ENCODE data around the gene EP400. TPM values are rescaled to one million over a fixed set of nuclear protein-coding genes. Genes with fewer than 3 reads are reported as not detected.
A peak's percentile ranks its signal among the peaks of the same experiment; 100 is the strongest.
"Not testable (repeated sequence)": the region's sequence is repeated elsewhere in the genome, so short reads cannot be mapped to it uniquely, and the experiment has no call there.

The EP400 gene
- total RNA-seq, 1 donor from 2014 or later, result 8.8 TPM

DNA sequence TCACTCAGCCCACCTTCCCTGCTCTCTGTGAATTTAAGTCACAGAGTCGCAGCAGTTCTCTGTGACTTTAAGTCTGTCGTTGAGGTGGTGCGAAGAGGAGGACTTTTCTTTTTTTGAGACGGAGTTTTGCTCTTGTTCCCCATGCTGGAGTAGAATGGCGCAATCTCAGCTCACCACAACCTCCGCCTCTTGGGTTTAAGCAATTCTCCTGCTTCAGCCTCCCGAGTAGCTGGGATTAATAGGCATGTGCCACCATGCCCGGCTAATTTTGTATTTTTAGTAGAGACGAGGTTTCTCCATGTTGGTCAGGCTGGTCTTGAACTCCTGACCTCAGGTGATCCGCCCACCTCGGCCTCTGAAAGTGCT lies 35.8 kb downstream of the EP400 start:
- DNase-seq (ENCODE audit: low read depth, low spot score), result not testable (repeated sequence)

DNA sequence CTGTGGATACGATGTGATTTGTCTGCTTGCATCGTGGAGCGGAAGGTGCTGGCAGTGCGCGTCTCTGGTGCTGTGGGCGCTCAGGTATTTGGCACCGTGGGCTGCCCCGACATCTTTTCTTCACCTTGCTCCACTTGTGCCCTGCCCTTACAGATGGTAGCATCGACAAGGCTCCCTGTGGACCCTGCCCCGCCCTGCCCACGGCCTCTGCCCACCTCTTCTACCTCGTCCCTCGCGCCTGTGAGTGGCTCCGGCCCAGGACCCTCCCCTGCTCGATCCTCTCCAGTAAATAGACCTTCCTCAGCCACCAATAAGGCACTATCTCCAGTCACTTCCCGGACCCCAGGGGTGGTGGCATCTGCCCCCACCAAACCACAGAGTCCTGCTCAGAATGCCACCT lies 36.6 kb downstream of the EP400 start:
- no peak for DNase-seq (ENCODE audit: low read depth, low spot score)

DNA sequence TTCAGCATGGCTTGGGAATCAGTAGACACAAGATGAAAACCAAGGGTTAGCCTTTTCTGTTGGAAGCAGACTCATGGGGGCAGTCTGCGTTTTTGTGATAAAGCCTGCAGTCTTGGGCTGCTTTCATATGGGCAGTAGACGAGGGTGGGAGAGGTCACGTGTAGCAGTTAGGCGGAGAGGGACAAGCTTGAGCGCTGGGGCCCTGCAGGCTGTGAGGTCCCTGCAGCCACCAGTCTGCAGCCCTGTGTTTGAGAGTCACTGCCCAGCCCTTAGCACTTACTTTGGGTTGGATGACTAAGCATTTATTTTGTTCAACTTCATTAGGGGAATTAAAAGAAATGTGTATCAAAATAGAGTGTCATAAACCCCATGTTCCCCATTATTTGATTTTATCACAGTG lies 37.2 kb downstream of the EP400 start:
- no peak for DNase-seq (ENCODE audit: low read depth, low spot score)

DNA sequence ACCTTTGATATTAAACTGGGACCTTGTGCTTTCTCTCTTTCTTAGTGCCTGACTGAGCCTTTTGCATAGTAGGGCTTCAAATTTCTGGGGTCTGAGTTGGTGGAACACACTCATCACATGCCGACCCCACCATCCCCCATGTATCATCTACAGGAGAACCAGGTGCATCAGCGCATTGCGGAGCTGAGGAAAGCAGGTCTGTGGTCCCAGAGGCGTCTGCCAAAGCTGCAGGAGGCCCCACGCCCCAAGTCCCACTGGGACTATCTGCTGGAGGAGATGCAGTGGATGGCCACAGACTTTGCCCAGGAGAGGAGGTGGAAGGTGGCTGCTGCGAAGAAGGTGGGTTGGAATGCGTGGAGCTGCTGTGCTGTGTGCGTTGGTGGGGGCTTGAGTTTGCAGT lies 37.8 kb downstream of the EP400 start:
- no peak for DNase-seq (ENCODE audit: low read depth, low spot score)

DNA sequence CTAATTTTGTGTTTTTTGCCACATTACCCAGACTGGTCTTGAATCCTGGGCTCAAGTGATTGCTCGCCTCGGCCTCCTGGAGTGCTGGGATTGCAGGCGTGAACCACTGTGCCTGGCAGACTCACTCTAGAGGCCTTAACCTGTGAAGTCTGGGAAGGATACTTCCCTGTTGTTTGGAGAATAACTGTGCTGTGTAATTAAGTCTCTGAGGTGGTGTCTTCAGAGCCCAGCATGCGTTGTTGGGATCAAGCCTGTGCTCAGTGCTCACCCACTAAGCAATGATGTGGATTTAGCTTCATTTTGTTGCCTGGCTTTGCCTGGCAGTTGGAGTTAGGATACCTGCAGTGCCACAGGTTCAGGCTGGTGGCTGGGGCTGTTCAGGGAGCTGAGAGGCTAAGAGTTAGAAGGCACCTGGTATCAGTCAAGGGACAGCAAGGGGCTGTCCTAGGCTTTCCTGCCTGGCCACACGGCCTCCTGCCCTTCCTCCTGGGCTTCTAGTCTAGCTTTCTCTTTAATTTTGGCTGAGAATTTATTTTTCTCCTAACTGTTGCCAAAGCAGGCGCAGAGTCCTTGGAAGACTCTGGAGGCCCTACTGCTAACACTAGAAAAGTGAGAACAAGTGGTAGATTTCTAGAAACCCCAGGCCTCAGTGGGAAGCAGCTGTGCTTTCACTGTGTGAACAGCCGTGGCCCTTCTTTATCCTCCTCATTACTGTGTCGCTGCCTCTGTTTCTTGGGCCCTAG lies 38.5 kb downstream of the EP400 start:
- no peak for DNase-seq (ENCODE audit: low read depth, low spot score)

DNA sequence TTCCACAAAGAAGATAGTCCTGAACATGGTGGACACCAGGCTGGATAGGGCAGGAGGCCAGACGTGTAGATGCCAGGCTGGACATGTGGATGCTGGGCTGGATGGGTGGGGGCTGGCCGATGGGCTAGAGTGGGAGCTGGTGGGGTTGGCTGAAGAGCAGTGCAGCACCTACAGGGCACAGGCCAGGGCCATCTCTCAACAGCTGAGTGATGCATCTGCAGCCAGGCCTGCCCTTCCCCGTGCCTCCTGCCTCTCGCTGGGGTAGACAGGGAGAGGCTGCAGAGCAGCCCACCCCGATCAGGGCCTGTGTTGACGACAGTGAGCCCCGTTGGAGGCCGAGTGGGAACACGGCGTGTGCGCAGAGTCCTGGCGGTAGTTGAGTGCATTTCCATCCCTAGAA lies 39.3 kb downstream of the EP400 start:
- DNase-seq (ENCODE audit: low read depth, low spot score), result no peak

DNA sequence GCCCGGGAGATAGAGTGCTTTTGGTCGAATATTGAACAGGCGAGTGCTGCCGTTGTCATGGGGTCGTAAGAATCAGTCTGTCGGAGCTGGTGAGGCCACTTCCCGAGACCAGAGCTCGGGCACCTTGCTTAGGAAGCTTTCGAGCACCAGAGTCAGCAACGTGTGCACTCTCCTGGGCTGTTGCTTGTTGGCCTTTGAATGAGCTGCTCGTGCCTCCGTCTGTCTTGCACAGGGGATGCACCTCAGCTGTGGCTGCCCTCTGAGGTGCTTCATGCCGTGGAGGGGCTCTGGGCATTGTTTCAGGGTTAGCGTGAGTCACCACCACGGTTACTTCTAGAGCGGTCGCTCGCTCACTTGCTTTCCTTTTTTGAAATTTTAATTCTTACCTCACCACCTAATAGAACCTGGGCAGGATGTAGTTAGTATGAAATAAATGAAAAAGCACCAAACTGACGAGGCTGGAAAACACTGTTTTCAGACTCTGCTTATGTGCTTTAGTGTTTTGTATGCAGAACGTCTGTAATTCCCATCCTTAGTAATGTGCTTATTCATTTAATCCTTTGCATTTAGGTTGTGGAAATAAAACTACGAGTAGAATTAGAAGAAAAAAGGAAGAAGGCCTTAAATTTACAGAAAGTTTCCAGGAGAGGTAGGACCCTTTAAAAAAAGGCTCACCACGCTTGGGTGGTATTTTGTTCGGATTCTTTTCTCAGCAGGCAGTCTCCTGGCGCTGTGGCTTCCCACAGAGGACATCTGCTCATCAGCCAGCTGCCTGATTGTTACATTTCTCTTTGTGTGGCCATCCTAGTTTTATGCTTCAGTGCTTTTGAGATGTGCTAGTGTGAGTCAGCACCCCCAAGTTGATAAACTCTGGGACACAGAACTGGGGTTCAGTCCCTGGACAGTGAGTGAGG lies 40.6 kb downstream of the EP400 start:
- no peak for DNase-seq (ENCODE audit: low read depth, low spot score)

DNA sequence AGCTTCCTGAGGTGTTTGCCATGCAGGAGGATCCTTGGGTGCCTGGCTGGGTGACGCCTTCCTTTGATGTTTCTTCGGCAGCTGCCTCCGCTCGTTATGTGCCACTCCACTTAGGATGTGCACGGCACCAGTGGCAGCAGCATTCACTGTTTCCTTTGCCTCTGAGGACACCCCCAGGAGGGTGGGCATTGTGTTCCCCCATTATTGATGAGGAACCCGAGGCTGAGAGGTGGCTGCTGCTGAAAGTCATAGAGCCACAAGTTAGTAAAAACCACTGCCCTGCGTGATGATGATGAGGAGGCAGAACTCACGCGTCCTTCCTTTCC lies 41.2 kb downstream of the EP400 start:
- no peak for DNase-seq (ENCODE audit: low read depth, low spot score)

DNA sequence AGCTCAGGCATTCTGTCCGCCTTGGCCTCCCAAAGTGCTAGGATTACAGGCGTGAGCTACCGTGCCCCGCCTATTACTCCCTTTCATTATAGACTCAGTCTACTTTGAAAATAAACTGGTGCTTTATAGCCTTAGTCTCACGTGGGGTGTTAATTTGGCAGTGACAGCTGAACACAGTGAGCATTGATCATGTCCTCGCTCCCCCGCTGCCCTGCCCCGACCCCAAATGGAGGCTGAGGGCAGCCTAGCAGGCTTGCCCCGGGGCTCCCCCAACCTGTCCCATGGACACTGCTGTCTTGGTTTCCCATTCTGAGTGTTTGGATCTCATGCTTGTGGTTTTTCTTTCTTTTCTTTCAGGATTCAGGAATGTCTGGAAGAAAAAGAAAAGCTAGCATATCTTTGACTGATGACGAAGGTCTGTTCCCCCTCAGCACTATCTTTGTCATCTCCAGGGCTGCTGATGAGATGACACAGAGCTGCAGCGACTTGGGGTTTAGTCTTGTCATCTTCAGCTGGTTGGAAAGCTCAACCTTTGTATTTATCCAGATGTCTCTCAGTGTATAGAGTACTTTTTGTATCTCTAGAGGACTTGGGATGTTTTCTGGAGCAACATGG lies 42.2 kb downstream of the EP400 start:
- DNase-seq (ENCODE audit: low read depth, low spot score), result no peak

DNA sequence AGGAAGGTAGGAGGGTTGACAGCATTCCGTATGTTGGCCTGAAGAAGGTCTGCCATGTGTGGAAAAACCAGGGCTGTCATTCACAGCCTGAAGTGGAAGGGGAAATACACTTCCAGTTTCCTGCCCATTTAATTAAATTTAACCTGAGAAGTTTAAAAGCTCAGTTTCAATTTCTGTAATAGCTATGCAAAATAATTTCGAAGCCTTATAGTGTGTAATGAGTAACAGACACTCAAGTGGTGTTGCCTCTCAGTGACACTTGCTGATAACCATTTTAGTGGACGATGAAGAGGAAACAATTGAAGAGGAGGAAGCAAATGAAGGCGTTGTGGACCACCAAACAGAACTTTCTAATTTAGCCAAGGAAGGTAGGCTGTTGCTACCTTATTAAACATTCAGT lies 44.8 kb downstream of the EP400 start:
- no peak for DNase-seq (ENCODE audit: low read depth, low spot score)

DNA sequence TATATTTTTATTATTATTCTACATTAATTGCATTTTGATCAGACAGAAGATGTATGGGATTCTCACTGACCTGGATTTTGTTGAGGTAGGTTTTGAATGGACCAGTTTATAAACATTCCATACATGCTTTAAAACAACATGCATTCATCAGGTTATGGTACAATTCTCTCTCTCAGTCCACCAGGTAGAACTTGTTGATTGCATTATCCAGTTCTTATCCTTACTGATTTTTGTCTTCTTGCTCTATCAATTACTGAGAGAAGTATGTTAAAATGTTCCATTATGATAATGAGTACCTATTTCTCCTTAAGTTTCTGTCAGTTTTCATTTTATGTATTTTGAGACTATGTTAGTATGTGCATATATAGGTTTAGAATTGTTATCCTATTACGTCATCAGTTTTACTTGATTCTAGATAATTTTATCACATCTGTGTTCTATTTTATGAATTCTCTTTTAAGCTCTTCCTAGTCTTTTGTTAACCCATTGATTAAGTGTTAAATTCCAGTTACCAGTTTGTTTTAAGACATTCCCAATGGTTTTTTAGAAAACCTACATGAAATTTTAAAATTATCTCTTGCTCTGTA lies 50.6 kb downstream of the EP400 start:
- DNase-seq (ENCODE audit: low read depth, low spot score), result no peak

DNA sequence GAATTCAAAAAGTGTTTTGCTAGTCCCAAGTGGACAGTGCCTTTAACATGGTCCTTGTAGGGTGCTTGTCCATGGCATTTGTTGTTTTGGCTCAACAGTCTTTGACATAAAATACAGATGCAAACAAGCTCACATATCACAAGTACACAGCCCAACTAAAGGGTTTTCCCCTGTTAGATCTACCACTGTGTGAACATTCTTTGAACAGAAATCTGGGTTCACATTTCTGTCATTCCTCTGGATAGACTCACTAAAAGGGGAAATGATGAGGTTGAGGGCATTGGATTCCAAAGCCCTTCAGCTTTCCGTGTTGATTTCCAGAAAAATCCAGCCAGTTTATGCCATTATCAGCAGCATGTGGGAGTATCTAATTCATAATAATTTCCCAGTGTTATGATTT lies 54.1 kb downstream of the EP400 start:
- DNase-seq (ENCODE audit: low read depth, low spot score), result peak; percentile 62

DNA sequence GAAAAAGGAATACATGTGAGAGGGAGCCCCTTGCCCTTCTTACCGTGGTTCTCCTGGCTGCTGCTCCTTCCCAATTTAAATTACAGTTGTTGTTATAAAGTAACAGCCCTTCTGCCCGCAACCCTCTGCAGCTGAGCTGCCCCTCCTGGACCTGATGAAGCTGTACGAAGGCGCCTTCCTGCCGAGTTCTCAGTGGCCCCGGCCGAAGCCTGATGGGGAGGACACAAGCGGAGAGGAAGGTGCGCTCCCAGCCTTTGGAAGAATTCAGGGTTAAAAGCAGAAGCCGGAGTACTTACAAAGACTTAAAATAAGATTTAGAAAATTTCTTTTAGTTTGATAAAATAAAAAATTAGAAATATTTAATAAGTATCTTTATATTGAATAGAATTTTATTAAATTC lies 55.2 kb downstream of the EP400 start:
- DNase-seq (ENCODE audit: low read depth, low spot score), result no peak

DNA sequence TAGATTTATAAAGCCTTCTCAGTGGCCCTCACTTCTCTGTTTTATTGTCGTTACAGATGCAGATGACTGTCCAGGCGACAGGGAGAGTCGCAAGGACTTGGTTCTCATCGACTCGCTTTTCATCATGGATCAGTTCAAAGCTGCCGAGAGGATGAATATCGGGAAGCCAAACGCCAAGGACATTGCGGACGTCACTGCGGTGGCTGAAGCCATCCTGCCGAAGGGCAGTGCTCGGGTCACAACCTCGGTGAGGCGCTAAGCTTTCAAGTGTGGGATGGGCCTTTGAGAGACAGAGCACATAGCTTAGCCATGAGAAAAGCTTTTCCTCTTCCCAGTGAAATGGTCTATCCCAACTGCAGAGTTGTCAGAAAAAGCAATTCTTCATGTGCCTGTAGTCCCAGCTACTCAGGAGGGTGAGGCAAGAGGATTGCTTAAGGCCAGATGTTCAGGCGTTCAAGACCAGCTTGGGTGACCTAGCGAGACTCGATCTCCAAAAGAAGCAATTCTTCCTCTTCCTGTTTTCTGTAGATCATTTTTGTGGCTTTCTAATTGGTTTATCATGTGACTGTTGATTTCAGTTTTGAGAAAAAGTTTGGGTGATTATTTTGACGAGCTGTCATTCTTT lies 56.4 kb downstream of the EP400 start:
- no peak for DNase-seq (ENCODE audit: low read depth, low spot score)

DNA sequence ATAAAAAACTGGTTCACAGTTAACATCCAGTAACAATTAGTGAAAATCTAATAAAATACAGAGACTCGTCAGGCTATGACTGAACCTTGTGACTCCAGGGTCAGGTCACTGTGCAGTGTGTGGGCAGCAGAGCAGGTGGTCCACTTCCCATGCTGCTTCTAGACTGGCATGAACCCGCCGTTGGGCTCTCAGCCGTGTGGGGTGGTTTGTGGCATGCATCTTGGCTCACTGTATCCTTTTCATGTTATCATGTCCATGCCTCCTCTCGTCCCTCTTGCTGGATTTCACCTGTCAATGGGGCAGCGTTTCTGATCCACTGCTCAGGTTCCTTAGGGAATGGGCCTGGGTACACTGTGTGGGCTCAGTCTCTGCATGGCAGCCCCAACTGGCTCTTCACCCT lies 57.3 kb downstream of the EP400 start:
- no peak for DNase-seq (ENCODE audit: low read depth, low spot score)

DNA sequence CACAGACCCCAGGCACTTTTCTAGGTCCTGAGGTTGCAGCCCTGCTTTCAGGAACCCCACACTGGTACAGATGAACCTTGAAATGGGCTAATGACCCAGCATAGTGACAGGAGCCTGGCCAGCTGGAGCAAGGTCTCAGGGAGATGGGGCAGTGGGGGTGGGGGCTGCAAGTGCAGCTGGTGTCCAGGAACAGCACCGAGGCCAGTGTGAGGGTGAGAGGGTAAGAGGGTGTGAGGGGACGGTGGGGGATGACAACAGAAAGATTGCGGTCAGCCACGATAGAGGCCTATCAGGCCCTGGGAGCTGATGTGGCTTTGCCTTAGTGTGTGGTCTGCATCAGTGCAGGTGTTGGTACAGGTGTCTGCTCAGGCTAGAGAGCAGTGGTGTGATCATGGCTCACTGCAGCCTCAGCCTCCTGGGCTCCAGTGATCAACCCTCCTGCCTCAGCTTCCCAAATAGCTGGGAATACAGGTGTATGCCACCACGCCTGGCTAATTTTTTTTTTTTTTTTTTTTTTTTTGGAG lies 59.7 kb downstream of the EP400 start:
- no peak for DNase-seq (ENCODE audit: low read depth, low spot score)

DNA sequence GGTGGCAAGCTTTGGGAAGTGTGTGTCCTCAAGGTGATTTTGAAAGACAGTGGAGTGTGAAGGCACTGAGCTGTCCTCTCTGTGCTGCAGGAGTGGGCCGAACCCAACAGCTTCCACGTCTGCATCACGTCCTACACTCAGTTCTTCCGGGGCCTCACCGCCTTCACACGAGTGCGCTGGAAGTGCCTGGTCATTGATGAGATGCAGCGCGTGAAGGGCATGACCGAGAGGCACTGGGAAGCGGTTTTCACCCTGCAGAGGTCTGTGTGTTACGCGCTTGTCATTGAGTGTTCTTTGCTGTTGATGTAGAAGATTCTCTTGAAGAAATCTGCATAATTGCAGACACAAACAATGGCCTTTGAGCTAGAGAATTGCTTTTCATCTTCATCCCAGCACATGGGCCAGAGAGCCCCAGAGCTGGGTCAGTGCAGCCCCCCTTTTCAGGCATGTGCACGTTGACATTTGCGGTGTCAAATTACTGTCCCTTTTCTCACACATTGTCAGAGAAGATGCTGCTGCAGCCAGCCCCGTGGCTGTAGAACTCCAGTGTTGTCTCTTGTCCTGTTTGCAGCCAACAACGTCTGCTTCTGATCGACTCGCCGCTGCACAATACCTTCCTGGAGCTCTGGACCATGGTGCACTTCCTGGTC lies 63.3 kb downstream of the EP400 start:
- DNase-seq (ENCODE audit: low read depth, low spot score), result no peak

DNA sequence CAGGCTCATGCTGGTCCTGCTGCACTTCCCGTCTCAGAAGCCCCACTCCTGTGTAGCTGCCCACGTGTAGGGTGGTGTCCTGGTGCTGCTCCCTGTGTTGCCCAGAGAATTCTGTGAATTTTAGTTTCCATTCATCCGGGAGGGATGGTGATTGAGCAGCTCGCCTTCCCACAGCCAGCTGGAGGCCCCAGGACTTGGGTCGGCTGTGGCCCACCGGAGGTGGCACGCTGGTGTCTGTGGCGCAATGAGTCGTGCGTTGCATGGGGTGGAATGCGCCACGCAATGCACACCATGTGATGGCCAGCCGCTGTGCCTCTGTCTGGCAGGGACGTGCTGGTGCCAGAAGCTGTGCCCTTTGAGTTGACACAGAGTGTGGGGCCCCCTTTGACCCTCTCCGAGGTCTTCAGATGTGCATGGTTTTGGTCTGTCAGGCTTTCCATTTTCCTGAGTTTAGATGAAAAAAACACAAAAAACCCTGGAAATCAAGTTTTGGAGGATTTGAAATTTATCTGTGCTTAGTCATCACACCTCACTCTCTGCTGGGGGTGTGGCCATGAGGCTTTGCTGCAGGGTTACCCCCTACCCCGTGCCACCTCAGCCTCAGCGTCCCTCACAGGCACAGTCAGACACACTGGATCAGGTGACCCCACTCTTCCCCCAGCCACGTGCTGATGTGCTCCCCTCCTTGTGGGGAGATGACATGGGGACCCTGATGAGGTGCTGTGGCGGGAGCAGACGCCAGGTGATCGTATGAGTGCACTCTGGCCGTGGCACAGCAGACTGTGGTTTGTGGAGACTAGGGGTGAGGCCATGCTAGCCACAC lies 64.6 kb downstream of the EP400 start:
- no peak for DNase-seq (ENCODE audit: low read depth, low spot score)

DNA sequence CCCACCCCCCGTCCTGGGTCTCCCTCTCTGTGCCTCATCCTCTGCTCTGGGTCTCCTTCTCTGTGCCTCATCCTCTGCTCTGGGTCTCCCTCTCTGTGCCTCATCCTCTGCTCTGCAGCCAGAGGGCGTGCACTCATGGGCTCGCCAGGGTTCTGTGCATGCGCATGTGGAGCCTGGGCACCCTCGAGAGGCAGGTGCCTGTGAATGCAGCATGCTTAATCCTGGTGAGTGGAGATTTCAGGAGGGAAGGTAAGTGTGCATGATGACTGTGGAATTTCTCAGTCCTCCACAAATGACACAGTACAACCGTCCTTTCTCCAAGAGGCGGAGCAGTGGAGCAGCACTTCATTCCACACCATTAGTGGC lies 65.2 kb downstream of the EP400 start:
- no peak for DNase-seq (ENCODE audit: low read depth, low spot score)

All from pulmonary artery endothelial cell (primary cell).